Heart left ventricle (tissue), 13 donors: ENCODE measurements around the gene TMC3.

ENCODE experiments used
- CTCF ChIP-seq, 12 donors: fragments of 200-600 bp; sonication (generic) in 4 of 12; IDR thresholded peaks; one replicate each; pipeline versions ENCODE4 v1.5.0 to v1.8.0; 2018 to 2022; ENCODE audit warnings: antibody characterized with exemption in 12 of 12, mild to moderate bottlenecking in 5 of 12
- POLR2A ChIP-seq, 2 donors: fragments of 450-650 bp; IDR thresholded peaks; one replicate each; pipeline ENCODE4 v1.6.1; 2017; ENCODE audit warnings: antibody characterized with exemption in 2 of 2, mild to moderate bottlenecking in 2 of 2, moderate library complexity in 2 of 2
- donor health status: ischemic (EF 13 %, LVEDD 7.1; RV severe dilation, severe dysfunction).
- donor health status: DM: no; HTN: yes; CAD: no.
- donor health status: DM: no; HTN: no; CAD: no.
- donor health status: ischemic (EF 25% LVEDD 6.9; RV normal size, moderate dysfunction).
- donor health status: ischemic (EF 25% LVEDD 5.7; RV mildly dilated, moderate dysfunction).
- donor health status: ischemic (EF 35%, LVEDD 5.7; RV mildly dilated, moderate dysfunction).
- donor health status: nonischemic (EF 11% LVEDD 7.7; RV severe dilation, severe dysfunction).
- donor health status: DM: yes; HTN: yes; CAD: no.
- donor health status: PGD.
- donor health status: ischemic (EF 29% LVEDD 5.4; RV normal size, mild dysfunction).
- donor health status: nonischemic (EF 23%, LVEDD 6.1; RV moderate dilation, normal function).

DNA sequence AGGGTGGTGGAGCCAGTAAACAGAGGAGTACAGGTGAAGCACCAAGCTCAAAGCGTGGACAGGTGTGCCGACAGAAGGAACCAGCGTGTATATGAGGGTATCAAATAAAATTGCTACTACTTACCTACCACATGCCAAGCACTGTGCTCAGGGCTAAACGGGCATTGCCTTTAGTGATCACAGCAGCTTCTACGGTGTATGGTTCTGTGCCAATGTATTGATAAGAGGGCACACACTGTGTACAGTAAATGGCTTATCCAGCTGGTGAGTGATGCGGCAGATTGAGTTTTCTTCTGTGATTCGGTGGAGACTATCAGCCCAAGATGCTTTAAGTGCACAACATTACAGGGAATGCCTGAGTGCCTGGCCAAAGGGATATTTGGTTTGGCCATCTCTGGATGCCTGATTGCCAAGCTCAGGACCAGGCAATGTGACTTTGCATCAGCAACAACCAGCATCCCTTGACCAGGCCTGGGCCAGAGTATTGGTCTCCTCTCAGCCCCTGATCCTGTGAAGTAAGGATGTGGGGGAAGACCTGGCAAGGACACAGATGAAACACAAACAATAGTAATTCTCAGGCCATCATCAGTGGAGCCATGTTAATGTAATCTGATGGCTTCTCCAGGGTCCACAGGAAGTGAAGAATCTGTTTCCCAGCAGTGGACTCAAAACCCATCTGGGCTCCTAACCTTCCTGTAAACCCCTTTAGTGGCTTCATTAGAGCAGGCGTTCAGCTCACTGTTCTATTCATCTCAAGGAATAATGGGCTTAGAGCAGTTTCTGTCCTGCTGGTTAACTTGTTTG, 64.2 kb downstream of the TMC3 start:
- TF ChIP-seq POLR2A (IDR thresholded peaks at IDR 0.05) (no peak), CTCF (IDR thresholded peaks at IDR 0.05) (no peak)
